Prostate gland (tissue), 2 donors: ENCODE data around the gene FEZF2.

Source experiments
- POLR2AphosphoS5 ChIP-seq: sonication (generic); formaldehyde crosslinking; IDR thresholded peaks from one replicate; pipeline ENCODE4 v1.6.1; 2017; ENCODE audit warnings: antibody characterized with exemption
- TF ChIP-seq, protein P1 (sequence below), 4 experiments: fragments of 200-600 bp in 2 of 4; fragments of 450-650 bp in 2 of 4; sonication (generic) in 2 of 4; IDR thresholded peaks; 1 replicate in 3 of 4; 2 replicates in 1 of 4; pipeline ENCODE4 v1.5.1; 2016 to 2019; ENCODE audit warnings: antibody characterized with exemption in 4 of 4, mild to moderate bottlenecking in 2 of 4, moderate library complexity in 2 of 4

DNA sequence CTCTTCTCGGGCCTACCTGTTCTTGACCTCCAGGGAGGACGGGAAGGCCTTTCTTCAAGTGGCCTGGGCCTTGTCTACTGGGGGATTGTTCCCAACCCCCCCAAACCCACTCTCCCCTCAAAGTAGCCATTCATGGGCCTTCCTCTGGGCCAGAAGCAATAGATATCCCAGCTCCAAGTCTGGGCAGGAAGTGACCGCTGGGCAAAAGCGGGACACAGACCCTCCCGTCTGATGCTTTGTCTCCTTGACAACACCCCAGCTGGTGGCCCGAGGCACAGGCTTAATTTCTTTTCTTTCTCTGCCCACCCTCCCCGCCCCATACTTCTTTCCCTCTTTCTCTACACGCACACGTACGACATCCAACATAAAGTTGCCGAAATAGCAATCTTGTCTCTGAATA is 41.4 kb upstream of the FEZF2 start:
- TF ChIP-seq, protein P1, sequence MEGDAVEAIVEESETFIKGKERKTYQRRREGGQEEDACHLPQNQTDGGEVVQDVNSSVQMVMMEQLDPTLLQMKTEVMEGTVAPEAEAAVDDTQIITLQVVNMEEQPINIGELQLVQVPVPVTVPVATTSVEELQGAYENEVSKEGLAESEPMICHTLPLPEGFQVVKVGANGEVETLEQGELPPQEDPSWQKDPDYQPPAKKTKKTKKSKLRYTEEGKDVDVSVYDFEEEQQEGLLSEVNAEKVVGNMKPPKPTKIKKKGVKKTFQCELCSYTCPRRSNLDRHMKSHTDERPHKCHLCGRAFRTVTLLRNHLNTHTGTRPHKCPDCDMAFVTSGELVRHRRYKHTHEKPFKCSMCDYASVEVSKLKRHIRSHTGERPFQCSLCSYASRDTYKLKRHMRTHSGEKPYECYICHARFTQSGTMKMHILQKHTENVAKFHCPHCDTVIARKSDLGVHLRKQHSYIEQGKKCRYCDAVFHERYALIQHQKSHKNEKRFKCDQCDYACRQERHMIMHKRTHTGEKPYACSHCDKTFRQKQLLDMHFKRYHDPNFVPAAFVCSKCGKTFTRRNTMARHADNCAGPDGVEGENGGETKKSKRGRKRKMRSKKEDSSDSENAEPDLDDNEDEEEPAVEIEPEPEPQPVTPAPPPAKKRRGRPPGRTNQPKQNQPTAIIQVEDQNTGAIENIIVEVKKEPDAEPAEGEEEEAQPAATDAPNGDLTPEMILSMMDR (IDR thresholded peaks at IDR 0.05) = no peak
- no peak for TF ChIP-seq POLR2AphosphoS5
